ENCODE measurements around the gene KRT86.
"Not testable (repeated sequence)": the region's sequence is repeated elsewhere in the genome, so short reads cannot be mapped to it uniquely, and the experiment has no call there.

The KRT86 gene

GRCh38 chr12:52270541-52271070 is 3.8 kb upstream of the KRT86 start:
- no peak for DNase-seq

GRCh38 chr12:52271158-52271557 is 3.3 kb upstream of the KRT86 start:
- no peak for DNase-seq

GRCh38 chr12:52275686-52276085 is 1.2 kb downstream of the KRT86 start:
- no peak for DNase-seq

- no peak for DNase-seq
Observed at GRCh38 chr12:52277486-52278245, 3.2 kb downstream of the KRT86 start.

- DNase-seq = no peak
Observed at GRCh38 chr12:52278575-52279421, 4.4 kb downstream of the KRT86 start.

GRCh38 chr12:52279422-52280318 is 5.2 kb downstream of the KRT86 start:
- no peak for DNase-seq

GRCh38 chr12:52280319-52280795 is 5.9 kb downstream of the KRT86 start:
- DNase-seq = no peak

GRCh38 chr12:52280796-52281560 is 6.5 kb downstream of the KRT86 start:
- no peak for DNase-seq

- DNase-seq = no peak
Observed at GRCh38 chr12:52284562-52285171, 10.2 kb downstream of the KRT86 start.

- no peak for DNase-seq
Observed at GRCh38 chr12:52285172-52285745, 10.8 kb downstream of the KRT86 start.

GRCh38 chr12:52285851-52286530 is 11.5 kb downstream of the KRT86 start:
- no peak for DNase-seq

- not testable (repeated sequence) for DNase-seq
Observed at GRCh38 chr12:52286857-52287785, 12.7 kb downstream of the KRT86 start.

- DNase-seq = not testable (repeated sequence)
Observed at GRCh38 chr12:52287816-52288805, 13.7 kb downstream of the KRT86 start.

- not testable (repeated sequence) for DNase-seq
Observed at GRCh38 chr12:52290483-52291134, 16.2 kb downstream of the KRT86 start.

- no peak for DNase-seq
Observed at GRCh38 chr12:52291267-52291935, 17.0 kb downstream of the KRT86 start, which contains the start of gene KRT81. Gene KRT81, minus strand, starts transcription at chr12:52291534. Its CDS starts 69 bp downstream, at chr12:52291465.

GRCh38 chr12:52293926-52294325 is 19.5 kb downstream of the KRT86 start:
- no peak for DNase-seq

GRCh38 chr12:52294803-52295202 is 20.4 kb downstream of the KRT86 start:
- DNase-seq = no peak
